Naive thymus-derived CD4-positive, alpha-beta T cell (primary cell): ENCODE results near the gene ATAD2B. TPM values are rescaled to one million over a fixed set of nuclear protein-coding genes. Genes with fewer than 3 reads are reported as not detected.

ENCODE experiments used
- ATAC-seq: fragments of 150-1000 bp; cut with Tn5 transposase; 2 replicates; pipeline ENCODE4 v1.10.0; 2021; ENCODE audit warnings: mild to moderate bottlenecking, moderate library complexity
- CTCF ChIA-PET: fragments of 350-600 bp; sonication (Branson Sonifier 250); formaldehyde crosslinking; loops from one replicate; lab custom pipeline; 2021; ENCODE audit warnings: antibody characterized with exemption; lab: Charles Lee
- POLR2A ChIA-PET: fragments of 350-600 bp; sonication (Branson Sonifier 250); formaldehyde crosslinking; loops from one replicate; lab custom pipeline; 2021; ENCODE audit warnings: antibody characterized with exemption, inconsistent platforms; lab: Charles Lee
- DNase-seq, 9 donors: peaks; one replicate each; pipeline versions ENCODE4 v3.0.0 to v3.0.0-alpha.2; 2020 to 2022; ENCODE audit warnings: mixed read lengths in 1 of 9
- H3K27ac ChIP-seq: one replicate; pipeline ENCODE4 v1.7.0; 2013; ENCODE audit warnings: mild to moderate bottlenecking, low read depth, low read length, moderate library complexity
- H3K27me3 ChIP-seq, 2 donors: one replicate each; pipeline ENCODE4 v1.7.0; 2013; ENCODE audit warnings: low read length in 2 of 2, mild to moderate bottlenecking in 2 of 2, moderate library complexity in 2 of 2; ENCODE audit not compliant: control insufficient read depth in 2 of 2, insufficient read depth in 2 of 2
- H3K36me3 ChIP-seq, 3 experiments: 1 replicate in 2 of 3; 2 replicates in 1 of 3; pipeline ENCODE4 v1.7.0; 2013; ENCODE audit warnings: low read length in 3 of 3, mild to moderate bottlenecking in 3 of 3, moderate library complexity in 1 of 3; ENCODE audit not compliant: insufficient read depth in 3 of 3, control insufficient read depth in 2 of 3
- H3K4me1 ChIP-seq, 2 donors: one replicate each; pipeline ENCODE4 v1.7.0; 2013; ENCODE audit warnings: low read length in 2 of 2, mild to moderate bottlenecking in 2 of 2, moderate library complexity in 1 of 2; ENCODE audit not compliant: control insufficient read depth in 2 of 2, insufficient read depth in 2 of 2
- H3K4me3 ChIP-seq: 2 replicates; pipeline ENCODE4 v1.7.0; 2013; ENCODE audit warnings: mild to moderate bottlenecking, low read length
- H3K9me3 ChIP-seq, 3 experiments: 1 replicate in 2 of 3; 2 replicates in 1 of 3; pipeline ENCODE4 v1.7.0; 2013; ENCODE audit warnings: low read length in 3 of 3; ENCODE audit not compliant: control insufficient read depth in 2 of 3
- H3K27ac Mint-ChIP-seq, 9 donors: one replicate each; pipeline ENCODE4 v1.8.0; 2020 to 2022; ENCODE audit warnings: mixed read lengths in 9 of 9, mild to moderate bottlenecking in 8 of 9, moderate library complexity in 5 of 9, inconsistent platforms in 2 of 9
- H3K27me3 Mint-ChIP-seq, 5 donors: one replicate each; pipeline ENCODE4 v1.8.0; 2021 to 2022; ENCODE audit warnings: mixed read lengths in 5 of 5, mild to moderate bottlenecking in 1 of 5
- H3K36me3 Mint-ChIP-seq, 5 donors: one replicate each; pipeline ENCODE4 v1.8.0; 2020 to 2022; ENCODE audit warnings: mixed read lengths in 5 of 5, mild to moderate bottlenecking in 3 of 5, inconsistent platforms in 1 of 5
- H3K4me1 Mint-ChIP-seq, 7 donors: one replicate each; pipeline ENCODE4 v1.8.0; 2020 to 2022; ENCODE audit warnings: mixed read lengths in 7 of 7, mild to moderate bottlenecking in 3 of 7, inconsistent platforms in 1 of 7
- H3K4me3 Mint-ChIP-seq, 10 donors: one replicate each; pipeline ENCODE4 v1.8.0; 2020 to 2022; ENCODE audit warnings: mild to moderate bottlenecking in 10 of 10, mixed read lengths in 10 of 10, moderate library complexity in 6 of 10, inconsistent platforms in 2 of 10
- H3K9me3 Mint-ChIP-seq, 11 donors: one replicate each; pipeline ENCODE4 v1.8.0; 2020 to 2022; ENCODE audit warnings: mixed read lengths in 11 of 11, mild to moderate bottlenecking in 4 of 11, inconsistent platforms in 1 of 11, moderate library complexity in 1 of 11
- intact Hi-C, 2 donors: fragments of 100-400 bp; cut with micrococcal nuclease; formaldehyde crosslinking; loops; one replicate each; pipeline ENCODE4 v1.15.1; 2023
- polyA plus RNA-seq, 2 donors: library from polyadenylated mRNA; unstranded; fragments of 300-500 nt; fragmentation: Illumina TruSeq; gene quantifications; one replicate each; pipeline ENCODE4 v1.2.3, GENCODE V29; 2021
- total RNA-seq, 6 experiments: library from RNA in 5 of 6; stranded (reverse) in 5 of 6; gene quantifications; 1 replicate in 5 of 6; 2 replicates in 1 of 6; pipeline ENCODE4 v1.2.3 and lab custom pipeline; 2021 to 2026

ATAD2B gene
- total and polyA plus RNA-seq, 7 experiments from 2014 or later = 10.2 to 55.8 (median 38.0) TPM

GRCh38 chr2:23801396-23801795 is 125.5 kb downstream of the ATAD2B start:
- POLR2A ChIA-PET = no interaction called here
- peaks cover 0 to 35% (median 12%) of the 10 kb centered on the region in 5 donors for H3K36me3 Mint-ChIP-seq
- CTCF ChIA-PET = interaction anchor here (0.7 kb wide), 1 partner anchor 472 kb away, joined by 3 read pairs; no protein-coding TSS in a partner anchor
- peaks cover 0 to 6% (median 4%) of the 10 kb centered on the region in 3 experiments for H3K36me3 ChIP-seq
- H3K27ac Mint-ChIP-seq = no peak overlapping the region
- no peaks in the 10 kb centered on the region for H3K4me1 ChIP-seq
- H3K27ac ChIP-seq = no peak overlapping the region
- H3K27me3 Mint-ChIP-seq = no peaks in the 10 kb centered on the region
- no peaks in the 10 kb centered on the region for H3K27me3 ChIP-seq
- ATAC-seq (peak; percentile 29), DNase-seq (no peak)
- intact Hi-C loops = no loop called here
- no peak overlapping the region for H3K4me3 ChIP-seq
- H3K9me3 ChIP-seq = no peaks in the 10 kb centered on the region
- peaks cover 0 to 4% (median 0%) of the 10 kb centered on the region in 7 donors for H3K4me1 Mint-ChIP-seq
- H3K4me3 Mint-ChIP-seq = no peak overlapping the region
- no peaks in the 10 kb centered on the region for H3K9me3 Mint-ChIP-seq

- Mint-ChIP-seq H3K27ac (no peak overlapping the region), H3K4me3 (no peak overlapping the region), H3K27me3 (no peaks in the 10 kb centered on the region), H3K4me1 (peaks cover under 1 to 18% (median 16%) of the 10 kb centered on the region in 7 donors), H3K9me3 (no peaks in the 10 kb centered on the region), H3K36me3 (peaks cover 4 to 27% (median 10%) of the 10 kb centered on the region in 5 donors)
- Histone ChIP-seq H3K36me3 (peaks cover 0 to 6% (median 4%) of the 10 kb centered on the region in 3 experiments), H3K4me3 (no peak overlapping the region), H3K4me1 (no peaks in the 10 kb centered on the region), H3K27ac (no peak overlapping the region), H3K27me3 (no peaks in the 10 kb centered on the region), H3K9me3 (no peaks in the 10 kb centered on the region)
- POLR2A ChIA-PET = no interaction called here
- no peak for ATAC-seq
- CTCF ChIA-PET = no interaction called here
- intact Hi-C loops = no loop called here
- DNase-seq = no peak
Observed at GRCh38 chr2:23794234-23794633, 132.7 kb downstream of the ATAD2B start.

GRCh38 chr2:23793476-23793875 is 133.4 kb downstream of the ATAD2B start:
- no peak overlapping the region for H3K4me3 Mint-ChIP-seq

GRCh38 chr2:23791030-23791429 is 135.9 kb downstream of the ATAD2B start:
- H3K4me3 ChIP-seq = no peak overlapping the region
- peaks cover 0 to 2% (median 0%) of the 10 kb centered on the region in 3 experiments for H3K36me3 ChIP-seq
- no peak for DNase-seq
- H3K4me3 Mint-ChIP-seq = no peak overlapping the region
- peaks cover 15 to 43% (median 36%) of the 10 kb centered on the region in 7 donors for H3K4me1 Mint-ChIP-seq
- intact Hi-C loops = no loop called here
- H3K9me3 ChIP-seq = no peaks in the 10 kb centered on the region
- ChIA-PET CTCF (interaction anchor here (0.6 kb wide), 1 partner anchor 139 kb away, joined by 3 read pairs; no protein-coding TSS in a partner anchor), POLR2A (interaction anchor here (1.3 kb wide), 1 partner anchor 12 kb away, joined by 3 read pairs; no protein-coding TSS in a partner anchor)
- no peak for ATAC-seq
- peaks cover 0 to 6% of the 10 kb centered on the region in 2 donors for H3K4me1 ChIP-seq
- H3K27ac Mint-ChIP-seq = peak overlapping the region in 4 of 9 donors; percentile 7 to 56 (median 26)
- H3K27me3 ChIP-seq = no peaks in the 10 kb centered on the region
- no peak overlapping the region for H3K27ac ChIP-seq
- peaks cover 4 to 28% (median 18%) of the 10 kb centered on the region in 5 donors for H3K36me3 Mint-ChIP-seq
- peaks cover 0 to 2% (median 0%) of the 10 kb centered on the region in 11 donors for H3K9me3 Mint-ChIP-seq
- H3K27me3 Mint-ChIP-seq = no peaks in the 10 kb centered on the region

More at GRCh38 chr2:23793476-23793875, 133.4 kb downstream of the ATAD2B start:
- Histone ChIP-seq H3K27ac (no peak overlapping the region), H3K9me3 (no peaks in the 10 kb centered on the region), H3K27me3 (no peaks in the 10 kb centered on the region), H3K36me3 (peaks cover 0 to 5% (median 0%) of the 10 kb centered on the region in 3 experiments), H3K4me3 (no peak overlapping the region), H3K4me1 (peaks cover 0 to 2% of the 10 kb centered on the region in 2 donors)
- Mint-ChIP-seq H3K36me3 (peaks cover 4 to 24% (median 15%) of the 10 kb centered on the region in 5 donors), H3K4me1 (peaks cover 6 to 26% (median 24%) of the 10 kb centered on the region in 7 donors), H3K27me3 (no peaks in the 10 kb centered on the region), H3K9me3 (peaks cover 0 to 2% (median 0%) of the 10 kb centered on the region in 11 donors), H3K27ac (peak overlapping the region in 1 of 9 donors; percentile 28)
- CTCF ChIA-PET = no interaction called here
- intact Hi-C loops = no loop called here
- no peak for DNase-seq
- ATAC-seq = no peak
- POLR2A ChIA-PET = no interaction called here

GRCh38 chr2:23789012-23789411 is 137.9 kb downstream of the ATAD2B start:
- Mint-ChIP-seq H3K4me3 (peak overlapping the region in 2 of 10 donors; percentile 15 to 57), H3K9me3 (peaks cover 0 to 2% (median 0%) of the 10 kb centered on the region in 11 donors), H3K27me3 (no peaks in the 10 kb centered on the region), H3K36me3 (peaks cover 4 to 40% (median 28%) of the 10 kb centered on the region in 5 donors), H3K27ac (peak overlapping the region; percentile 8 to 76 (median 31)), H3K4me1 (peaks cover 15 to 43% (median 36%) of the 10 kb centered on the region in 7 donors)
- no peak overlapping the region for H3K27ac ChIP-seq
- POLR2A ChIA-PET = interaction anchor here (1.1 kb wide), 1 partner anchor 287 kb away, joined by 4 read pairs; the partner anchor contains the start of gene SF3B6
- H3K4me3 ChIP-seq = no peak overlapping the region
- H3K27me3 ChIP-seq = no peaks in the 10 kb centered on the region
- DNase-seq (no peak), ATAC-seq (no peak)
- H3K9me3 ChIP-seq = no peaks in the 10 kb centered on the region
- intact Hi-C loops = no loop called here
- H3K4me1 ChIP-seq = peaks cover 0 to 6% of the 10 kb centered on the region in 2 donors
- CTCF ChIA-PET = no interaction called here
- peaks cover 0 to 7% (median 0%) of the 10 kb centered on the region in 3 experiments for H3K36me3 ChIP-seq

- Mint-ChIP-seq H3K36me3 (peaks cover 4 to 36% (median 27%) of the 10 kb centered on the region in 5 donors), H3K4me1 (peaks cover 15 to 43% (median 36%) of the 10 kb centered on the region in 7 donors), H3K27ac (peak overlapping the region in 7 of 9 donors; percentile 0 to 81 (median 61)), H3K4me3 (peak overlapping the region in 4 of 10 donors; percentile 0 to 57 (median 32)), H3K9me3 (peaks cover 0 to 2% (median 0%) of the 10 kb centered on the region in 11 donors), H3K27me3 (no peaks in the 10 kb centered on the region)
- CTCF ChIA-PET = interaction anchor here (2.2 kb wide), 1 partner anchor 10 kb away, joined by 5 read pairs; no protein-coding TSS in a partner anchor
- intact Hi-C loops = no loop called here
- H3K4me3 ChIP-seq = no peak overlapping the region
- POLR2A ChIA-PET = interaction anchor here (1.1 kb wide), 1 partner anchor 288 kb away, joined by 4 read pairs; the partner anchor contains the start of gene SF3B6
- peak in 6 of 9 donors; percentile 20 to 63 (median 46) for DNase-seq
- H3K36me3 ChIP-seq = peaks cover 0 to 7% (median 0%) of the 10 kb centered on the region in 3 experiments
- H3K4me1 ChIP-seq = peaks cover 0 to 6% of the 10 kb centered on the region in 2 donors
- H3K27me3 ChIP-seq = no peaks in the 10 kb centered on the region
- H3K27ac ChIP-seq = no peak overlapping the region
- peak; percentile 86 for ATAC-seq
- H3K9me3 ChIP-seq = no peaks in the 10 kb centered on the region
Observed at GRCh38 chr2:23788100-23788499, 138.8 kb downstream of the ATAD2B start.
